A549 (cell line): ENCODE data around the gene DIP2C. TPM values are rescaled to one million over a fixed set of nuclear protein-coding genes. Genes with fewer than 3 reads are reported as not detected.

Experiments
- ATAC-seq, 2 experiments: fragments of 200-7000 bp in 1 of 2; fragments of >200 bp in 1 of 2; cut with Nextera tagmentation in 1 of 2; cut with Tn5 transposase in 1 of 2; 3 replicates each; pipeline versions ENCODE4 v1.8.0 to v1.9.1; 2018 to 2020; ENCODE audit warnings: mild to moderate bottlenecking in 1 of 2, moderate library complexity in 1 of 2
- CTCF ChIA-PET: fragments of 300-600 bp; sonication (Branson Sonifier 250); formaldehyde crosslinking; extraction: SDS; loops from one replicate; lab custom pipeline; 2021; ENCODE audit warnings: antibody characterized with exemption, inconsistent platforms; lab: Yijun Ruan, JAX
- POLR2A ChIA-PET: fragments of 350-600 bp; formaldehyde crosslinking; extraction: SDS; loops from one replicate; lab custom pipeline; 2021; ENCODE audit warnings: antibody characterized with exemption, inconsistent platforms; lab: Yijun Ruan, JAX
- DNase-seq, 2 experiments: peaks; one replicate each; pipeline versions ENCODE4 v3.0.0 to v3.0.0-alpha.2; 2011 to 2016; ENCODE audit warnings: low read depth in 1 of 2, low spot score in 1 of 2
- FAIRE-seq: peaks from 2 replicates; lab custom pipeline; 2011; peaks lifted over from hg19 to GRCh38; lab: Jason Lieb, UNC
- H3K27ac ChIP-seq, 2 experiments: fragments of >200 bp; sonication (Bioruptor Twin); formaldehyde crosslinking; 3 replicates each; pipeline ENCODE4 v1.5.1; 2016 to 2017
- H3K4me1 ChIP-seq: fragments of >200 bp; sonication (Bioruptor Twin); formaldehyde crosslinking; 3 replicates; pipeline ENCODE4 v1.6.1; 2016
- H3K4me2 ChIP-seq: fragments of >200 bp; sonication (Bioruptor Twin); formaldehyde crosslinking; 3 replicates; pipeline ENCODE4 v1.6.1; 2016
- H3K4me3 ChIP-seq: fragments of >200 bp; sonication (Bioruptor Twin); formaldehyde crosslinking; 3 replicates; pipeline ENCODE4 v1.5.1; 2016
- H3K9me3 ChIP-seq: fragments of >200 bp; sonication (Bioruptor Twin); formaldehyde crosslinking; 3 replicates; pipeline ENCODE4 v1.6.1; 2016
- CHD4 ChIP-seq: fragments of 200-600 bp; sonication (generic); IDR thresholded peaks from 2 replicates; pipeline ENCODE4 v1.6.1; 2016; ENCODE audit warnings: antibody characterized with exemption, mild to moderate bottlenecking, borderline replicate concordance
- CTCF ChIP-seq: fragments of >200 bp; sonication (Bioruptor Twin); formaldehyde crosslinking; IDR thresholded peaks from 3 replicates; pipeline ENCODE4 v1.5.1; 2016
- E2F6 ChIP-seq: IDR thresholded peaks from 2 replicates; pipeline ENCODE4 v1.6.1; 2012; ENCODE audit warnings: low read depth, borderline replicate concordance
- ESRRA ChIP-seq: fragments of 150-350 bp; IDR thresholded peaks from 2 replicates; pipeline ENCODE4 v1.6.1; 2014; ENCODE audit warnings: mild to moderate bottlenecking, low read length, borderline replicate concordance
- FOSL2 ChIP-seq, 2 experiments: fragments of 450-650 bp in 1 of 2; fragments of >200 bp in 1 of 2; sonication (Bioruptor Twin) in 1 of 2; formaldehyde crosslinking; IDR thresholded peaks; 2 replicates each; pipeline versions ENCODE4 v1.5.0 to v1.6.1; 2016 to 2020; ENCODE audit warnings: mild to moderate bottlenecking in 1 of 2, moderate library complexity in 1 of 2
- HDAC2 ChIP-seq: fragments of 200-600 bp; sonication (generic); IDR thresholded peaks from 2 replicates; pipeline ENCODE4 v1.6.1; 2016
- HMGXB4 ChIP-seq: fragments of 250-450 bp; sonication (Bioruptor Pico); IDR thresholded peaks from 2 replicates; pipeline ENCODE4 v1.5.0; 2021; ENCODE audit warnings: mild to moderate bottlenecking, moderate library complexity, borderline replicate concordance
- HOXA7 ChIP-seq: fragments of 250-450 bp; sonication (Bioruptor Pico); IDR thresholded peaks from 2 replicates; pipeline ENCODE4 v1.5.0; 2020; ENCODE audit warnings: mild to moderate bottlenecking, moderate library complexity
- HOXB5 ChIP-seq: fragments of 250-450 bp; sonication (Bioruptor Pico); IDR thresholded peaks from 2 replicates; pipeline ENCODE4 v1.5.0; 2020; ENCODE audit warnings: mild to moderate bottlenecking, moderate library complexity
- JUN ChIP-seq, 2 experiments: fragments of >200 bp; sonication (Bioruptor Twin); formaldehyde crosslinking; IDR thresholded peaks; 2 replicates in 1 of 2; 3 replicates in 1 of 2; pipeline ENCODE4 v1.6.1; 2016 to 2017
- JUNB ChIP-seq: fragments of >200 bp; sonication (Bioruptor Twin); formaldehyde crosslinking; IDR thresholded peaks from 2 replicates; pipeline ENCODE4 v1.6.1; 2016
- KDM5A ChIP-seq: fragments of 200-600 bp; sonication (generic); IDR thresholded peaks from 2 replicates; pipeline ENCODE4 v1.6.1; 2016; ENCODE audit warnings: antibody characterized with exemption, mild to moderate bottlenecking
- MAFK ChIP-seq: fragments of 450-650 bp; IDR thresholded peaks from 2 replicates; pipeline ENCODE4 v1.6.1; 2014; ENCODE audit not compliant: partially characterized antibody
- MAX ChIP-seq: IDR thresholded peaks from 2 replicates; pipeline ENCODE4 v1.6.1; 2012
- NFE2L2 ChIP-seq: fragments of 150-350 bp; conservative IDR thresholded peaks from 2 replicates; pipeline ENCODE4 v1.6.1; 2014; ENCODE audit warnings: low read length
- NPAS2 ChIP-seq: fragments of 250-450 bp; sonication (Bioruptor Pico); IDR thresholded peaks from 2 replicates; pipeline ENCODE4 v1.8.0; 2022; ENCODE audit warnings: mild to moderate bottlenecking, moderate library complexity, borderline replicate concordance
- NR3C1 ChIP-seq: fragments of >200 bp; sonication (Bioruptor Twin); formaldehyde crosslinking; IDR thresholded peaks from 3 replicates; pipeline ENCODE4 v1.6.1; 2017
- PBX3 ChIP-seq: IDR thresholded peaks from 2 replicates; pipeline ENCODE4 v1.6.1; 2012
- POLR2A ChIP-seq: IDR thresholded peaks from 2 replicates; pipeline ENCODE4 v1.6.1; 2012; ENCODE audit warnings: mild to moderate bottlenecking, low read length
- POLR2AphosphoS2 ChIP-seq: conservative IDR thresholded peaks from 2 replicates; pipeline ENCODE4 v1.6.1; 2012; ENCODE audit warnings: low read length, improper control_type of control experiment, inconsistent platforms
- RARB ChIP-seq: fragments of 250-450 bp; sonication (Bioruptor Pico); IDR thresholded peaks from 2 replicates; pipeline ENCODE4 v1.8.0; 2021; ENCODE audit warnings: mild to moderate bottlenecking, moderate library complexity
- RCOR1 ChIP-seq: fragments of 150-350 bp; IDR thresholded peaks from 2 replicates; pipeline ENCODE4 v1.6.1; 2014; ENCODE audit warnings: antibody characterized with exemption, low read length, low read depth
- RNF2 ChIP-seq: fragments of 200-600 bp; sonication (generic); IDR thresholded peaks from 2 replicates; pipeline ENCODE4 v1.6.1; 2016; ENCODE audit warnings: low read depth, mild to moderate bottlenecking, antibody characterized with exemption, moderate library complexity, borderline replicate concordance
- TFCP2L1 ChIP-seq: fragments of 250-450 bp; sonication (Bioruptor Pico); IDR thresholded peaks from 2 replicates; pipeline ENCODE4 v1.5.0; 2021; ENCODE audit warnings: mild to moderate bottlenecking
- TP53 ChIP-seq: fragments of 250-450 bp; sonication (Bioruptor Pico); IDR thresholded peaks from 2 replicates; pipeline ENCODE4 v1.5.0; 2021; ENCODE audit warnings: mild to moderate bottlenecking, moderate library complexity
- ZFP36 ChIP-seq: fragments of 450-650 bp; IDR thresholded peaks from 2 replicates; pipeline ENCODE4 v1.6.1; 2014; ENCODE audit warnings: borderline replicate concordance; ENCODE audit not compliant: partially characterized antibody
- ZSCAN20 ChIP-seq: fragments of 250-450 bp; sonication (Bioruptor Pico); IDR thresholded peaks from 2 replicates; pipeline ENCODE4 v1.8.0; 2022; ENCODE audit warnings: mild to moderate bottlenecking, moderate library complexity
- WGBS: methylation state at CpG from one replicate; pipeline ENCODE4 v1.1.6; 2017; ENCODE audit errors: missing lambda C conversion rate; 5-methylcytosine and 5-hydroxymethylcytosine counted together
- polyA plus RNA-seq, 4 experiments: library from polyadenylated mRNA; depleted of rRNA in 3 of 4; stranded (reverse); fragments of >200 nt; fragmentation: RNase III in 1 of 4; extraction: RNeasy Plus Mini Kit Qiagen cat#74134 plus additional on column Dnase treatment in 1 of 4; gene quantifications; 2 replicates in 3 of 4; 3 replicates in 1 of 4; pipeline ENCODE4 v1.2.3, GENCODE V29; 2011 to 2017

Gene DIP2C
- polyA plus RNA-seq, 2 of the 4 experiments (the other 2 are of a cell fraction), result 3.7 to 5.0 TPM

- no peak for FAIRE-seq
- no peak overlapping the region for H3K4me2 ChIP-seq
- DNase-seq, result no peak
- POLR2A ChIA-PET, result no interaction called here
- no peak for ATAC-seq
- no peak for TF ChIP-seq TFCP2L1 (CRISPR knock-in tag)
- H3K27ac ChIP-seq, result no peak overlapping the region
- WGBS, result 87% methylated on average over 14 of the region's 14 CpGs
- H3K4me3 ChIP-seq, result no peak overlapping the region
- H3K9me3 ChIP-seq, result no peaks in the 10 kb centered on the region
- CTCF ChIA-PET, result interaction anchor here (1.2 kb wide), 1 partner anchor 49 kb away, joined by 4 read pairs; no protein-coding TSS in a partner anchor
- no peaks in the 10 kb centered on the region for H3K4me1 ChIP-seq
Observed at GRCh38 chr10:504806-505205, 184.7 kb downstream of the DIP2C start.

GRCh38 chr10:504121-504611, 185.3 kb downstream of the DIP2C start:
- CTCF ChIA-PET, result no interaction called here
- WGBS, result 84% methylated on average over 16 of the region's 17 CpGs
- Histone ChIP-seq H3K4me1 (no peaks in the 10 kb centered on the region), H3K4me2 (no peak overlapping the region), H3K4me3 (no peak overlapping the region), H3K27ac (no peak overlapping the region), H3K9me3 (no peaks in the 10 kb centered on the region)
- TF ChIP-seq NFE2L2 (no peak), HMGXB4 (no peak)
- no peak for DNase-seq
- FAIRE-seq, result no peak
- POLR2A ChIA-PET, result no interaction called here
- ATAC-seq, result no peak

- no peak for ATAC-seq
- TF ChIP-seq MAFK (no peak), NPAS2 (CRISPR knock-in tag) (no peak), HDAC2 (no peak), RNF2 (no peak), ESRRA (no peak), MAX (no peak), HOXB5 (no peak), NR3C1 (no peak), POLR2A (no peak), RCOR1 (no peak)
- H3K4me2 ChIP-seq, result no peak overlapping the region
- ChIA-PET CTCF (interaction anchor here (1.0 to 1.7 kb wide), 2 partner anchors 9 to 10 kb away, joined by 4 to 8 read pairs; no protein-coding TSS in a partner anchor), POLR2A (no interaction called here)
- no peaks in the 10 kb centered on the region for H3K9me3 ChIP-seq
- H3K27ac ChIP-seq, result no peak overlapping the region
- DNase-seq, result no peak
- WGBS, result 86% methylated on average over 8 of the region's 8 CpGs
- H3K4me1 ChIP-seq, result no peaks in the 10 kb centered on the region
- no peak for FAIRE-seq
- H3K4me3 ChIP-seq, result no peak overlapping the region
Observed at GRCh38 chr10:501596-501995, 187.9 kb downstream of the DIP2C start.

- Histone ChIP-seq H3K27ac (no peak overlapping the region), H3K4me3 (no peak overlapping the region), H3K4me1 (no peaks in the 10 kb centered on the region), H3K9me3 (no peaks in the 10 kb centered on the region), H3K4me2 (no peak overlapping the region)
- ChIA-PET POLR2A (no interaction called here), CTCF (interaction anchor here (1.1 to 4.0 kb wide), 3 partner anchors 10 to 288 kb away, joined by 3 to 30 read pairs (median 5); no protein-coding TSS in a partner anchor)
- no peak for ATAC-seq
- FAIRE-seq, result no peak
- DNase-seq, result no peak
- 92% methylated on average over 2 of the region's 2 CpGs for WGBS
- no peak for TF ChIP-seq CHD4
- TF ChIP-seq HOXA7 (CRISPR knock-in tag), result no peak
- TF ChIP-seq ZSCAN20 (CRISPR knock-in tag), result no peak
- TF ChIP-seq TP53 (CRISPR knock-in tag), result no peak
- TF ChIP-seq POLR2AphosphoS2, result no peak
- TF ChIP-seq ZFP36, result no peak
- TF ChIP-seq JUN (IDR thresholded peaks at IDR 0.05), result no peak
- no peak for TF ChIP-seq CTCF
- TF ChIP-seq RARB (CRISPR knock-in tag), result no peak
- TF ChIP-seq E2F6, result no peak
- no peak for TF ChIP-seq KDM5A
- TF ChIP-seq RCOR1, result no peak
- no peak for TF ChIP-seq HOXB5
- no peak for TF ChIP-seq PBX3
- TF ChIP-seq FOSL2 (IDR thresholded peaks at IDR 0.05), result no peak
- no peak for TF ChIP-seq FOSL2 (CRISPR knock-in tag; IDR thresholded peaks at IDR 0.05)
- TF ChIP-seq MAX, result no peak
- TF ChIP-seq JUNB, result no peak
Observed at GRCh38 chr10:500876-501275, 188.6 kb downstream of the DIP2C start.
